Chondrocyte (in vitro differentiated cells): ENCODE data around the gene SPTLC1. TPM values are rescaled to one million over a fixed set of nuclear protein-coding genes. Genes with fewer than 3 reads are reported as not detected.
A peak's percentile ranks its signal among the peaks of the same experiment; 100 is the strongest.
"Not testable (repeated sequence)": the region's sequence is repeated elsewhere in the genome, so short reads cannot be mapped to it uniquely, and the experiment has no call there.

Experiments
- DNase-seq: peaks from one replicate; pipeline ENCODE4 v3.0.0; 2021; ENCODE audit warnings: mixed read lengths, low spot score
- H3K27ac Mint-ChIP-seq: one replicate; pipeline ENCODE4 v1.8.0; 2021; ENCODE audit warnings: mild to moderate bottlenecking, moderate library complexity, mixed read lengths; ENCODE audit not compliant: unreplicated experiment
- H3K27me3 Mint-ChIP-seq: 2 replicates; pipeline ENCODE4 v1.8.0; 2021; ENCODE audit warnings: low read depth, mixed read lengths
- H3K36me3 Mint-ChIP-seq: 2 replicates; pipeline ENCODE4 v1.8.0; 2021; ENCODE audit warnings: low read depth, mixed read lengths
- H3K4me1 Mint-ChIP-seq: 2 replicates; pipeline ENCODE4 v1.8.0; 2021; ENCODE audit warnings: low read depth, mild to moderate bottlenecking, mixed read lengths
- H3K4me3 Mint-ChIP-seq: one replicate; pipeline ENCODE4 v1.8.0; 2021; ENCODE audit warnings: mild to moderate bottlenecking, moderate library complexity, mixed read lengths; ENCODE audit not compliant: unreplicated experiment
- H3K9me3 Mint-ChIP-seq: 2 replicates; pipeline ENCODE4 v1.8.0; 2021; ENCODE audit warnings: low read depth, mixed read lengths
- CTCF ChIP-seq: fragments of 200-600 bp; sonication (generic); IDR thresholded peaks from 2 replicates; pipeline ENCODE4 v1.5.0; 2021; ENCODE audit warnings: antibody characterized with exemption, mild to moderate bottlenecking, moderate library complexity
- total RNA-seq: library from RNA; stranded (reverse); gene quantifications from 3 replicates; pipeline ENCODE4 v1.2.1, GENCODE V29; 2021

Gene SPTLC1
- total RNA-seq, 1 donor from 2014 or later: 88.9 TPM

GRCh38 chr9:92138157-92138959, 23.1 kb upstream of the SPTLC1 start:
- peaks cover 47% of the 10 kb centered on the region for H3K4me1 Mint-ChIP-seq
- DNase-seq: no peak
- H3K4me3 Mint-ChIP-seq: no peak overlapping the region
- TF ChIP-seq CTCF: peak; percentile 99
- no peaks in the 10 kb centered on the region for H3K36me3 Mint-ChIP-seq
- no peak overlapping the region for H3K27ac Mint-ChIP-seq
- no peaks in the 10 kb centered on the region for H3K27me3 Mint-ChIP-seq
- no peaks in the 10 kb centered on the region for H3K9me3 Mint-ChIP-seq

GRCh38 chr9:92136184-92136858, 21.1 kb upstream of the SPTLC1 start:
- Mint-ChIP-seq H3K4me3 (no peak overlapping the region), H3K27me3 (no peaks in the 10 kb centered on the region), H3K4me1 (peaks cover 28% of the 10 kb centered on the region), H3K9me3 (peaks cover 2% of the 10 kb centered on the region), H3K27ac (no peak overlapping the region), H3K36me3 (no peaks in the 10 kb centered on the region)
- DNase-seq: no peak
- TF ChIP-seq CTCF: no peak

GRCh38 chr9:92135576-92135975, 20.4 kb upstream of the SPTLC1 start:
- Mint-ChIP-seq H3K9me3 (peaks cover 8% of the 10 kb centered on the region), H3K27me3 (no peaks in the 10 kb centered on the region), H3K4me3 (no peak overlapping the region), H3K4me1 (peaks cover 22% of the 10 kb centered on the region), H3K27ac (no peak overlapping the region), H3K36me3 (no peaks in the 10 kb centered on the region)
- no peak for TF ChIP-seq CTCF
- DNase-seq: no peak

- H3K27ac Mint-ChIP-seq: peak overlapping the region; percentile 92
Measured at GRCh38 chr9:92133949-92134604, 18.9 kb upstream of the SPTLC1 start.

GRCh38 chr9:92132913-92133312, 17.7 kb upstream of the SPTLC1 start:
- H3K4me1 Mint-ChIP-seq: peaks cover 11% of the 10 kb centered on the region
- H3K27me3 Mint-ChIP-seq, DNase-seq, H3K4me3 Mint-ChIP-seq, H3K9me3 Mint-ChIP-seq, H3K36me3 Mint-ChIP-seq, H3K27ac Mint-ChIP-seq: not testable (repeated sequence)

More at GRCh38 chr9:92133949-92134604, 18.9 kb upstream of the SPTLC1 start:
- Mint-ChIP-seq H3K36me3 (no peaks in the 10 kb centered on the region), H3K9me3 (peaks cover 8% of the 10 kb centered on the region), H3K4me1 (peaks cover 14% of the 10 kb centered on the region), H3K4me3 (peak overlapping the region; percentile 61), H3K27me3 (no peaks in the 10 kb centered on the region)
- TF ChIP-seq CTCF: peak; percentile 100
- no peak for DNase-seq
